Right cardiac atrium (tissue), 5 donors: ENCODE results near the gene ZNF80. TPM values are rescaled to one million over a fixed set of nuclear protein-coding genes. Genes with fewer than 3 reads are reported as not detected.
"Not testable (repeated sequence)": the region's sequence is repeated elsewhere in the genome, so short reads cannot be mapped to it uniquely, and the experiment has no call there.

Experiments
- ATAC-seq, 2 donors: fragments of 200-7000 bp; cut with Tn5 transposase; one replicate each; pipeline versions ENCODE4 v1.8.0 to v1.9.1; 2020; ENCODE audit warnings: moderate library complexity in 2 of 2, mild to moderate bottlenecking in 1 of 2
- DNase-seq, 3 donors: peaks; one replicate each; pipeline ENCODE4 v3.0.0-alpha.2; 2020
- H3K27ac ChIP-seq: one replicate; pipeline ENCODE4 v1.5.1; 2013; ENCODE audit warnings: mild to moderate bottlenecking, low read length, control low read depth, moderate library complexity
- H3K27me3 ChIP-seq: one replicate; pipeline ENCODE4 v1.6.1; 2013; ENCODE audit not compliant: control insufficient read depth, insufficient read depth
- H3K4me1 ChIP-seq: one replicate; pipeline ENCODE4 v1.6.1; 2013; ENCODE audit warnings: low read length; ENCODE audit not compliant: control insufficient read depth, insufficient read depth
- H3K4me3 ChIP-seq: one replicate; pipeline ENCODE4 v1.5.1; 2013; ENCODE audit warnings: low read length, control low read depth
- H3K9me3 ChIP-seq: one replicate; pipeline ENCODE4 v1.6.1; 2013; ENCODE audit warnings: low read length; ENCODE audit not compliant: control insufficient read depth
- WGBS: extraction: QIAGEN DNeasy Blood & Tissue Kit; methylation state at CpG from one replicate; pipeline ENCODE4 v1.1.7; 2013; 5-methylcytosine and 5-hydroxymethylcytosine counted together
- intact Hi-C, 4 donors: fragments of 100-400 bp; cut with DNase I; formaldehyde crosslinking; loops; one replicate each; pipeline versions ENCODE4 v1.11.0 to v1.14.0; 2022 to 2023
- long read RNA-seq, 4 donors: library from polyadenylated mRNA; unstranded; transcript quantifications; one replicate each; pipeline ENCODE4 v2.0.0, GENCODE V29; 2020 to 2021
- polyA plus RNA-seq: library from polyadenylated mRNA; stranded (reverse); fragments of 200-250 nt; gene quantifications from one replicate; pipeline ENCODE4 v1.2.3, GENCODE V29; 2013
- total RNA-seq, 4 donors: library from RNA; stranded (reverse); fragmentation: NEBNext Ultra II Directional; extraction: Animal tissue kit (Norgen Biotek cat#: 25700); gene quantifications; one replicate each; pipeline ENCODE4 v1.2.1, GENCODE V29; 2021
- donor health status: healthy with polysubstance abuse.
- donor health status: DM: no; HTN: yes; CAD: no.
- donor health status: DM: no; HTN: no; CAD: no.
- donor health status: DM: no; HTN: yes; CAD: no; lungs with severe emphysema.
- donor health status: DM: yes; HTN: yes; CAD: no.

Gene ZNF80
- total RNA-seq (not detected), polyA plus RNA-seq (not detected)
- long read RNA-seq, donor 1: 0 reads
- long read RNA-seq, donor 2: 0 reads
- long read RNA-seq, donor 3: 0 reads
- long read RNA-seq, donor 4: 0 reads

GRCh38 chr3:114237478-114237877 lies at the start of gene ZNF80:
Gene ZNF80 (minus strand): TSS chr3:114237578. CDS start chr3:114237074, 504 bp downstream.
- H3K4me1 ChIP-seq, H3K27ac ChIP-seq, H3K27me3 ChIP-seq, H3K4me3 ChIP-seq, H3K9me3 ChIP-seq, DNase-seq, ATAC-seq, intact Hi-C loops: not testable (repeated sequence)
- WGBS: 50% methylated on average over 5 of the region's 6 CpGs

- no peak overlapping the region for H3K27ac ChIP-seq
- no peak for ATAC-seq
Observed at GRCh38 chr3:114286266-114286665, 48.9 kb upstream of the ZNF80 start.

GRCh38 chr3:114285648-114286230 lies 48.4 kb upstream of the ZNF80 start:
- WGBS: 93% methylated on average over 3 of the region's 3 CpGs
- intact Hi-C loops: no loop called here
- H3K4me1 ChIP-seq: no peaks in the 10 kb centered on the region
- no peaks in the 10 kb centered on the region for H3K9me3 ChIP-seq
- ATAC-seq: no peak
- no peak overlapping the region for H3K4me3 ChIP-seq
- H3K27me3 ChIP-seq: no peaks in the 10 kb centered on the region
- H3K27ac ChIP-seq: no peak overlapping the region
- DNase-seq: no peak

More at GRCh38 chr3:114286266-114286665, 48.9 kb upstream of the ZNF80 start:
- 84% methylated on average over 2 of the region's 2 CpGs for WGBS
- intact Hi-C loops: no loop called here
- Histone ChIP-seq H3K4me1 (no peaks in the 10 kb centered on the region), H3K4me3 (no peak overlapping the region), H3K9me3 (no peaks in the 10 kb centered on the region), H3K27me3 (no peaks in the 10 kb centered on the region)
- no peak for DNase-seq

- Histone ChIP-seq H3K9me3 (no peaks in the 10 kb centered on the region), H3K27ac (no peak overlapping the region), H3K4me1 (no peaks in the 10 kb centered on the region), H3K4me3 (no peak overlapping the region), H3K27me3 (no peaks in the 10 kb centered on the region)
- ATAC-seq (no peak), DNase-seq (no peak)
- 97% methylated on average over 1 of the region's 1 CpG for WGBS
- intact Hi-C loops: no loop called here
Observed at GRCh38 chr3:114284644-114285043, 47.3 kb upstream of the ZNF80 start.

- H3K27me3 ChIP-seq, intact Hi-C loops, H3K4me3 ChIP-seq, DNase-seq, H3K27ac ChIP-seq, ATAC-seq, H3K9me3 ChIP-seq, H3K4me1 ChIP-seq: not testable (repeated sequence)
- WGBS: 94% methylated on average over 24 of the region's 26 CpGs
Observed at GRCh38 chr3:114276856-114277255, 39.5 kb upstream of the ZNF80 start.

- no peak for DNase-seq
- no peak for ATAC-seq
- Histone ChIP-seq H3K4me3 (no peak overlapping the region), H3K27ac (no peak overlapping the region), H3K9me3 (peaks cover 2% of the 10 kb centered on the region), H3K27me3 (no peaks in the 10 kb centered on the region), H3K4me1 (no peaks in the 10 kb centered on the region)
- 90% methylated on average over 1 of the region's 1 CpG for WGBS
- intact Hi-C loops: no loop called here
Observed at GRCh38 chr3:114274929-114275328, 37.6 kb upstream of the ZNF80 start.

- Histone ChIP-seq H3K9me3 (peaks cover 2% of the 10 kb centered on the region), H3K4me3 (no peak overlapping the region), H3K27ac (no peak overlapping the region), H3K27me3 (no peaks in the 10 kb centered on the region), H3K4me1 (no peaks in the 10 kb centered on the region)
- no peak for ATAC-seq
- intact Hi-C loops: no loop called here
- no peak for DNase-seq
- WGBS: 67% methylated on average over 1 of the region's 1 CpG
Observed at GRCh38 chr3:114272271-114272670, 34.9 kb upstream of the ZNF80 start.

GRCh38 chr3:114270019-114270418 lies 32.6 kb upstream of the ZNF80 start:
- no peak for ATAC-seq
- WGBS: 91% methylated on average over 2 of the region's 2 CpGs

GRCh38 chr3:114260152-114260551 lies 22.8 kb upstream of the ZNF80 start:
- no peaks in the 10 kb centered on the region for H3K27me3 ChIP-seq
- intact Hi-C loops: no loop called here
- no peaks in the 10 kb centered on the region for H3K9me3 ChIP-seq
- DNase-seq (no peak), ATAC-seq (no peak)
- H3K27ac ChIP-seq: no peak overlapping the region
- no peaks in the 10 kb centered on the region for H3K4me1 ChIP-seq
- no peak overlapping the region for H3K4me3 ChIP-seq

More at GRCh38 chr3:114270019-114270418, 32.6 kb upstream of the ZNF80 start:
- H3K27me3 ChIP-seq: no peaks in the 10 kb centered on the region
- no peak for DNase-seq
- peaks cover 2% of the 10 kb centered on the region for H3K9me3 ChIP-seq
- H3K4me1 ChIP-seq: no peaks in the 10 kb centered on the region
- H3K4me3 ChIP-seq: no peak overlapping the region
- intact Hi-C loops: no loop called here
- no peak overlapping the region for H3K27ac ChIP-seq

GRCh38 chr3:114259566-114259965 lies 22.2 kb upstream of the ZNF80 start:
- ATAC-seq (no peak), DNase-seq (no peak)
- no peak overlapping the region for H3K4me3 ChIP-seq
- no peaks in the 10 kb centered on the region for H3K27me3 ChIP-seq
- WGBS: 93% methylated on average over 1 of the region's 1 CpG
- intact Hi-C loops: no loop called here
- no peak overlapping the region for H3K27ac ChIP-seq
- H3K4me1 ChIP-seq: no peaks in the 10 kb centered on the region
- H3K9me3 ChIP-seq: no peaks in the 10 kb centered on the region

- Histone ChIP-seq H3K9me3 (no peaks in the 10 kb centered on the region), H3K27me3 (no peaks in the 10 kb centered on the region), H3K4me3 (no peak overlapping the region), H3K27ac (no peak overlapping the region), H3K4me1 (no peaks in the 10 kb centered on the region)
- 76% methylated on average over 1 of the region's 1 CpG for WGBS
- intact Hi-C loops: no loop called here
- ATAC-seq (no peak), DNase-seq (no peak)
Observed at GRCh38 chr3:114253505-114253904, 16.1 kb upstream of the ZNF80 start.

GRCh38 chr3:114252954-114253353 lies 15.6 kb upstream of the ZNF80 start:
- Histone ChIP-seq H3K4me1 (no peaks in the 10 kb centered on the region), H3K27ac (no peak overlapping the region), H3K27me3 (no peaks in the 10 kb centered on the region), H3K9me3 (no peaks in the 10 kb centered on the region), H3K4me3 (no peak overlapping the region)
- no peak for ATAC-seq
- intact Hi-C loops: no loop called here
- DNase-seq: no peak
- WGBS: 70% methylated on average over 1 of the region's 1 CpG
